Skin epidermis (tissue), 12 donors: Measurements from ENCODE around the gene TIMM21.
A peak's percentile ranks its signal among the peaks of the same experiment; 100 is the strongest.

Experiments
- H3K27ac ChIP-seq, 21 experiments: fragments of 200-600 bp; sonication (generic) in 11 of 21; one replicate each; pipeline ENCODE4 v1.5.0; 2020; ENCODE audit warnings: mild to moderate bottlenecking in 3 of 21, inconsistent platforms in 2 of 21, moderate library complexity in 2 of 21
- H3K4me3 ChIP-seq, 7 experiments: fragments of 200-600 bp; sonication (generic) in 2 of 7; one replicate each; pipeline ENCODE4 v1.5.0; 2020; ENCODE audit warnings: inconsistent platforms in 2 of 7, mild to moderate bottlenecking in 2 of 7, moderate library complexity in 1 of 7

TIMM21 gene, protein sequence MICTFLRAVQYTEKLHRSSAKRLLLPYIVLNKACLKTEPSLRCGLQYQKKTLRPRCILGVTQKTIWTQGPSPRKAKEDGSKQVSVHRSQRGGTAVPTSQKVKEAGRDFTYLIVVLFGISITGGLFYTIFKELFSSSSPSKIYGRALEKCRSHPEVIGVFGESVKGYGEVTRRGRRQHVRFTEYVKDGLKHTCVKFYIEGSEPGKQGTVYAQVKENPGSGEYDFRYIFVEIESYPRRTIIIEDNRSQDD

DNA sequence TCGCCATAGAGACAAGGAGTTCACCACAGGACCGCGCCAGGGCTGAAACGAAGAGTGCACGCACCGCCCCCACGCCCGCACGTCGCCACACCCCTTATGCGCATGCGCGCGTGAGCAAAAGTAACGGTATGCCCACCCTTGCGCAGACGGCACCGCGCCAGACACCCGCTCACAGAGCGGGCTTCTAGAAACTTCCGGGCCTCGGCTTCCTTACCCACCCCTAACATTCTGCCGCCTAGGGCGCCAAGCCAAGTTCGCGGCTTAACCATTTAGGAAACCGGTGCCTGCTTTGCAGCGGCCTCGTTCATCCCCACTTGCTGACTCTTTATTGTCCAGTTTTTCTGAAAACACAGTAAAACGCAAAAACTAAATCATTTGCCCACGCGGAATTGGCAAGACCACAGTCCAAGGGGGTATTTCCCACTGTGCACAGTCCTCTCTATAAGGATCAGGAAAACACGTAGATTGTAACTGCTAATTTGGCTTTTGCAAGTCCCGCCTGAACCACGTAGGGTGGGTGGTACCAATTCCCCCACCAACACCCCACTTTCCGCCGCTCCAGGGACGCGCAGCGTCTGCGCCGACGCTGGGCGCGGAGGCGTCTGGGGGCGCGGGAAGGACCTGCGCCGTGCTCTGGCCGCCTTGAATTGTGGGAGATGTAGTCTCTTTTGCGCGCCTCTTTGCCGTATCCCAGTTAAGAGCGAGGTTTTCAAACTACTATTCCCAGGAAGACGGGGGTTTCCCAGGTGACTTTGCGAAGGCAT, at the start of gene TIMM21, which contains the start of gene FBXO15:
TIMM21 (plus strand) TSS at position 745 of the 764 bp plus-strand sequence. CDS start 286 bp downstream, outside the sequence.
FBXO15 (minus strand) TSS at position 56 of the 764 bp plus-strand sequence; CDS start at position 7, 49 bp downstream.
- Histone ChIP-seq H3K4me3 (peak within 1 kb of the TSS; percentile 58 to 79 (median 69)), H3K27ac (peak within 1 kb of the TSS; percentile 40 to 95 (median 86))

DNA sequence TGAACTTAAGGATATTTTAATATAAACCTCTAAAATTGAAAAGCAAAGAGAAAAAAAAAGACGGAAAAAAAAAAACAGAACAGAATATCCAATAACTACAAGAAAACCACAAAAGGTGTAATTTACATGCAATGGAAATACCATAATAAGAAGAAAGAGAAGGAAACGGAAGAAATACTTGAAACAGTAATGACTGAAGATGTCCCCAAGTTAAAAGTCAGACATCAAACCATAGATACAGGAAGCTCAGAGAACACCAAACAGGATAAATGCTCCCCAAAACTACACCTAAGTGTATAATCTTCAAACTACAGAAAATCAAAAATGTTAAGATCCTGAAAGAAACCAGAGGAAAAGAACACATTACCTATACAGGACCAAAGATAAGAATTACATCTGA, 39.9 kb upstream of the TIMM21 start:
- Histone ChIP-seq H3K4me3 (no peak overlapping the region), H3K27ac (no peak overlapping the region)

DNA sequence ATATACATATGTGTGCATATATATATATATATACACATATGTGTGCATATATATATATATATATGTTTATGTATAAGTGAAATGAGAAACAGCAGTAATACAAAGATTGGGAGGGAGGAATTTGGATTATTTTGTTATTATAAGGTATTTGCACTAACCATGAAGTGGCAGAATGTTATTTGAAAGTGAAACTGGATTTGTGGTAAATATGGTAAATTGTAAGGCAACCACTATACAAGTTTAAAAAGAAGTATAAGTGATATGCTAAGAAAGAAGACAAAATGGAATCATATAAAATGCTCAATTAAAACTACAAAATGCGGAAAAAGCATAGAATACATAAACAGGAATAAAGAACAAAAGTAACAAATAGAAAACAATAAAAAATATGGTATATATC, 38.2 kb upstream of the TIMM21 start:
- Histone ChIP-seq H3K4me3 (no peak overlapping the region), H3K27ac (no peak overlapping the region)

DNA sequence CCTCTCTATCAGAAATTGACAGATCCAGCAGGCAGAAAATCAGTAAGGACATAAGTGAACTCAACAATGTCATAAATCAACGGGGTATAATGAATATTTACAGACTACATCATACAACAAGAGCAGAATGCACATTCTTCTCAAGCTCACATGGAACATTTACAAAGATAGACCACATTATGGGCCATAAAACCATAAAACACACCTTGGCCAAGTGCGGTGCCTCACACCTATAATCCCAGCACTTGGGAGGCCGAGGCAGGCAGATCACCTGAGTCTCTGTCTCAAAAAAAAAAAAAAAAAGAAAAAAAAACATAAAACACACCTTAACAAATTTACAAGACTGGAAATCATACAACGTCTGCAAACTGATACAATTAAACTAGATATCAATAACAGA, 37.3 kb upstream of the TIMM21 start:
- Histone ChIP-seq H3K27ac (no peak overlapping the region), H3K4me3 (no peak overlapping the region)

DNA sequence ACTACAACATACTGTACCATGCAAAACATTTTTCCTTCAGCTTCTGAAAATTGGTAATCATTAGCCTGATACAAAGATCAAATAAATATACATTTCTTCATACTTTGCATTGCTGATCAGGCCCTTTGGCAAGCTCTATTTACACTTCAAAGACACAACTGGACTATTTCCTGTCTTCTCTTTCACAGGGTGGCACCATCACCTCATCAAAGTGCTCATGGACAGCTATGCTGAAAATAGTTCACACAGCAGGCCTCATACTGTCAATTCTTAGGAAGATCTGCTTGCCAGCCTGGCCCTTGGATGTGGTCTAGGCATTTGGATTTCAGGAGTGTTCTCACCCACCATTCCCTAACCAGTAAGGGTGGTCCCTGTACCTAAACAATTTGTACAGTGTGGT, 34.6 kb upstream of the TIMM21 start:
- Histone ChIP-seq H3K27ac (no peak overlapping the region), H3K4me3 (no peak overlapping the region)

DNA sequence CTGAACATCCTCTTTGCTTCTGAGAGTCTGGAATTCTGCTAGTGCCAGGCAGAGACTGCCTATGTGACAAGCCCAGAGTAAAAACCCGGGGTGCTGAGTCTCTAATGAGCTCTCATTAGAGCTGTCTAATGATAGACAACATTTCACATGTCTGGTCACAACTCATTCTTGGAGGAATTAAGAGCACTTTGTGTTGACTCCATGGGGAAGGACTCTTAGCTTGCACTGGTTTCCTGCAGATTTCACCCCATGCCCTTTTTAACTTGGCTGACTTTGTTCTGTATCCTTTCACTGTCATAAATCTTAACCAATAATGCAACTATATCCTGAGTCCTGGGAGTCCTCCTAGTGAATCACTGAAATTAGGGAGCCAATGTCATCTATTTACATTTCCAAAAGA, 34.2 kb upstream of the TIMM21 start:
- H3K27ac ChIP-seq = no peak overlapping the region
- no peak overlapping the region for H3K4me3 ChIP-seq

DNA sequence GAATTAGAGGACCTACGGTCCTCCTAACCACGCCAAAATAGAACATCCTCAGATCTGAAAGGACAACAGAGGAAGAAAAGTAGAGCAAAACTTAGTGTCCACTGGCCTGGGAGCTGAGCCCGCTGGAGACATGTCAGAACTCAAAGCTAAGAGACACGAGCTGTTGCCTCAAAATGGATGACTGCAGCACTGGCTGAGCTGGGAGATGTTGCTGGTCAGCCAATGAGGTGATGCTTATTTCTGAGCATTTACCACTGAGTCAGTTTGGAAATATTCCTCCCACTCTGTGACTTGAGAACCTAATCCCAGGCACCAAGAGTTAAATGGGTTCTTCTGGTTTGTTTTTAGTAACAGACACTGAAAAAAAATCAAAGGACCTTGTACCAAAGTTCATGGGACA, 33.3 kb upstream of the TIMM21 start:
- H3K27ac ChIP-seq = no peak overlapping the region
- H3K4me3 ChIP-seq = no peak overlapping the region

DNA sequence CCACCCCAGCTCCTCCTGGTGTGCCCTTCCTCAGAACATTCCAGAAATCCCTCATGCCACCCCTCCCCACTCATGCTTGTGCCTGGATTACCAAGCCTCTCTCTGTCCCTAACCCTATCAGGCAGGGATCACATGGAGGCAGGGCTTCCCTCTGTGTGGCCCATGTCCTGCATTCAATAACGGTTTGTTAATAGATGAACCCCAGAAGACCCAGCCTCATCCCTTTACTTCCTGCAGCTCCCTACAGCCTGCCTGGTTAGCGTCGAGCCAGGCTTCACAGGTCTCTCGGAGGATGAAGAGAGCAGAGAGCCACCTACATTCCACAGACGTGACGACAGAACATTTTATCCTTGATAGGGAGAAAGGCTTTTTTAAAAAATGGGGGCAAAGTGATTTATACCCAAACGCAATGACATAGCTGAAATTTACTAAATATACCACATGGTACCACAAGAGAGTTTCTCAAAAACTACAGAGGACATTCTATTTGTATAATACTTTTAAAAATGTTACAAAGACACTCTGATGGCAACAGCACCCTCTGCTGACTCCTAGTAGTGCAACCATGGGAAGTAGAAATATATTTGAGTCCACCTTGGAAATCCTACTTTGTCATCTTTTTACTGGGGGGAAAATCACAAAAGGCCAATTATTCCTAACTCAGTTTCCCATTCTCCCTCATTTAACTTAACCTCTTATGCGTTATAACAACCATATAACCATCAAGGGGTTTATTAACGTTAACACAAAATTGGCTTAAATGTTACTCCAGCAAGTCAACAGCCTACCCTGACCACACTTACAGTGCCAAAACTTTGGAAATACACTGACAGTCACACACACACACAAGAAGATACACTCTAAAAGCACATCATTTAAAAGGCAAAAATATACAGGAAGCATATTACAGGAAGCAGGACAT, 31.4 kb upstream of the TIMM21 start:
- no peak overlapping the region for H3K4me3 ChIP-seq
- no peak overlapping the region for H3K27ac ChIP-seq

DNA sequence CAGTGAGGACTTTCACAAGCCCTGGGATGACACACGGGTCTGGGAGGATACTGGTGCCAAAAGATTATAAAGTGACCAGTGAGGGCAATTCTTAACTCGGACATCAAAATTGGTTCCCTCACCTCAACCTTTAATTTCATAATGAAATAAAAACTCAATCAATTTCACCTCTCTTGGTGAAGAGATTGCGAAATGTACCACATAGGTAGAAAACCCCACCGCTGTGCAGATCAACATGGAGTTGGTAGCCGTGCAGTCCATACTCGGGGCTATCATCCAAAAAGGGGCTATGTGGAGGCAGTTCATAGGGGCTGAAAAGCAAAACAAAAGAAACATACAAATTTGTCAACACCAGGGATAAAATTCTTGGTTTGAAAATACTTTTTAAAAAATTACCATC, 25.1 kb upstream of the TIMM21 start:
- Histone ChIP-seq H3K27ac (no peak overlapping the region), H3K4me3 (no peak overlapping the region)

DNA sequence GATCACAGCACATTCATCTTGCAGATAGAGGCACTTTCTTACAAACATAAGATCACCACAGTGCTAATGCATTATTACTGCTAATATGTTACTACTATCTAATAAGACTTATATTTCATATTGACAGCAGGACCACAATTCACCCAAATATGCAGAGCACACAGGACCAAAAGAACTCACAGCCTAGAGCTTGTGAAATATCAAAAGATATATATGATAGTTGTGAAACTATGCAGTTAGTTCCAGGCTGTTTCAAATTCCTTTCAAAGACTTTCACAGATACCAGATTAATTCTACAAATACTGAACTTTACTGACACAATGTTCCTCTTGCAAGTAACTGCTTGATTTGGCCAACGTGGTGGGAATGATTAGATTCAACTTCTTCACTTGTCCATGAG, 23.7 kb upstream of the TIMM21 start:
- Histone ChIP-seq H3K27ac (no peak overlapping the region), H3K4me3 (no peak overlapping the region)

DNA sequence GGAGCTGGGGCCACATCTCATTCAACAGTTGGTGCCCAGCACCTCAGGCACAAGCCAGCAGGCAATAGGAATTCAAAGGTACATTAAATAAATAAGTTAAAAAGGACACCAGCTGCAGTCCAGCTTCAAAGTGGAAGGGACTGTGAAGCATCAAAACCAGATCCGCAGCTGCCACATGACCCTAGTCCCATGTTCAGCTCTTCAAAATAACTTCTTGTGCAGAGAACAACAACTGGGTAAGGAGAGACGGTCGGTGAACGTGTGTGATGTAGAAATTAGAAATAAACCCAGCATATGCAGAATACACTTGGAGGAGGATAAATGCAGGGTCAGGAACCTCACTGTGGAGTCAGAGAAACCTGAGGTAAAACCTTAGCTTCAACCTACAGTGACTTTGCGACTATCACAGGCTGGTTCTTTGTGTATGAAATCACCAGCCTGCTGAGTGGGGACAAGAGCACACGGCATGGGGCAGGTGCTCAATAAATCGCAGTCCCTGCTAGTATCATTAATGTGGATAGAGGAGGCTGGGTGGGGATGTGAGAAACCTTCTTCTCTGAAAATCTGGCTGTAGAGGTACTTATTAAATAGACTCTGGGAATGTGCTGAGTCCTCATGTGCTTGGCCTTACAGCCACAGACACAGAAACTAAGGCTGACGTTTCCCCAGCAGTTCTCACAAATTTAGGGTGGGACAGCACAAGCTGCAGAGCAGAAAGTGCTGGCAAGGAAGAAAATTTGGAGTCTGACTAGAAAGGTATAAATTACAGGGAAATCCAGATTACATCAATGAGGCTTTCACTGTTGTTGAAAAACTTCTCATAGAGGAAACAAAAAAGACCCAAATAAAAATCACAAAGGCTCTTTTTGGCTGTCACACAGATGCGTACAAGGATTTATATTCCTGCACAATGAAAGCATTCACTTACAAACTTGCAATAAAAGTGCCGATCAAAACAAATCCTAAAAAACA, 21.4 kb upstream of the TIMM21 start:
- H3K27ac ChIP-seq = no peak overlapping the region
- H3K4me3 ChIP-seq = no peak overlapping the region

DNA sequence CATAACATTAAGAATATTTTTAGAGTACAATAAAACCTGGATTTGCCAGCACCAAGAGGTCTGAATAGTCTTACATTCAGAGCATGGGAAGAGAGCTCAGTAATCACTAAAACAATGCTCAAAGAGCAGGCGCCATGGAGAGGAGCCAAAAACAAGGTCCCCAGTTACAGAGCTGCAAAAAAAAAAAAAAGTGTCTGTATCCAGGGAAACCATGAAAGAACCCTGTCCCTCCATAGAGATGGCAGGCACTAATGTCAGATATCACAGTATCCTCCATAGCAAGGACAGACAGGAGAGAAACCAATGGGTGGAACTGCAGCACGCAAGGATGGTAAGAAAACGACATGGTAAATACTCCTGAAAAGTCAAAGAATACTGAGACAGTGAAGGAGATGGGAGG, 20.2 kb upstream of the TIMM21 start:
- Histone ChIP-seq H3K27ac (no peak overlapping the region), H3K4me3 (no peak overlapping the region)

DNA sequence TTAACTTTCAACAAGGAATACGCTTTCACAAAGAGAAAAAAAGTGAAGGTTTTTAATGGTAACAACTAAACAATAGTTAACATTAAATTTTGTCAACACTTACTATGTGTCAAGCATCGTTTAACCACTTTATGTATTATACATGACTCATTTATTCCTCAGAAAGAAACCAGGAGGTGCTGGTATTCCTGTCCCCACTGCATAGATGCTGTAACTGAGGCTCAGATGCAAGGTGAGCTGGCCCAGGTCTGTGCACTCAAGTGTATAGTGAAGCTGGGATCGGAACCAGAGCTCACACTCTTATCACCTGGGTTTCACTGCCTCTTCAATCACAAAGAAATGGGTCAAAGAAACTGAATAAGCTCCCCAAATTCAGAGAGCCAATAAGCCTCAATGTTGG, 17.2 kb upstream of the TIMM21 start:
- H3K4me3 ChIP-seq = no peak overlapping the region
- H3K27ac ChIP-seq = no peak overlapping the region

DNA sequence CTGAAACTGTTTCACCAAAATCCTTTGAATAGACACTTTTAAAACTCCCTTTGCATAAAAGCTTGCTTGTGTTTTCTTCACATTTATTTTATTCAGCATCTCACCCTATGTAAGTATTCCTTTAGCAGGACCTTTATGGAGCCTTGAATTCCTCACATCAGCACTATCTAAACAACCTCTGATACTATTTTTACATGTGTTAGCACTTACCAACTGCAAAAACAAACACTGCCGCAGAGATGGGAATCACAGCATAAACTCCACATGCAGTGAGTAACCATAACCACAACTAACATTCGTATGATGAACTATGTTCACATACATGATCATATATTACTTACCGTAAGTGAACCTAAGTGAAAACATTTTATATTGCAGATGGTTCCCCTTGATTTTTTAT, 16.1 kb upstream of the TIMM21 start:
- Histone ChIP-seq H3K4me3 (no peak overlapping the region), H3K27ac (no peak overlapping the region)

DNA sequence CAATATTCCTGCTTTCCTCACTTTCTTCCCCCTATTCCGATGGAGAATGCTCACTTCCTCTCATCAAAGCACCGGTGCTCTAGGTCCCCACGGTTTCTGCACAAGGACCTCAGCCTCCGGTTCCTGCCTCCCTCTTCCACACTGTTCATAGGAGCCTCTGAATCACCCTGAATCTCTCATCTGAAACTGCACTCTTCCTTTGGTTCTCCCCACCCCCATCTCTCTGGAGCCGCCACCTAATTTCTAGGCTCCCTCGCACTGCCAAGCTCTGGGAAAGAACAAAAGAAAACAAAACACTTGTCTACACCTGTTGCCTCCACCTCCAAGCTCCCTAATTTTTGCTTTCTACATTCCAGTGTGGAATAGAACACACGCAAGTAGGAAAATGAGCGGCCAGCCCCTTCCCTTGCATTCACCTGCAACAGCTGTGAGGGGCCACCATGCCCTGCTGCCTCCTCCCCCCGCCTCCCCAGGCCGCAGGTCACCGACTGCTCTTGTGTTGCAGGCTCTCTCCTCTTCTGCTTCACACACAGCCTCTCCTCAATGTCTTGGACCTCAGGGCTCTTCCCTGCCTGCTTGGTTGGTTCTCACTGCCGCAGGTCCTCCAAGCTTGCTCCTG, 10.3 kb upstream of the TIMM21 start:
- H3K4me3 ChIP-seq = no peak overlapping the region

DNA sequence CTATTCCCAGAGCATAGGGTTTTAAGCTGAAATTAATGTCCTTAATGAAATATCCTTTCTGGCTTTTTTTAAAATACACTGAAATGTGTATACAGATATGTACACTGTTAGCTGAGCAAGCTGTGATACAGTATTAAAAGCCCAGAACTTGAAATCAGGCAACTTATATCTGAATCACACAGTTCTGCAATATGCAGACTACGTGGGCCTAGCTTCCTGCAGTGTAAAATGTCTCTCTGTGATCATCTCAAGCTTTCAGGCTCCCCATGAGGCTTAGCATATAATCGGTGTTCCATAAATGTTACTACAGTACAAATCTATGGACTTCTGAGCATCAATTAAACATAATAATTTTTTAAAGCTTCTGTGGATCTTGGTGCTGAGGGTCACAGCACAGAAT, 8.9 kb upstream of the TIMM21 start:
- no peak overlapping the region for H3K4me3 ChIP-seq
- H3K27ac ChIP-seq = no peak overlapping the region

More for the DNA sequence above, 10.3 kb upstream of the TIMM21 start:
- H3K27ac ChIP-seq = no peak overlapping the region

DNA sequence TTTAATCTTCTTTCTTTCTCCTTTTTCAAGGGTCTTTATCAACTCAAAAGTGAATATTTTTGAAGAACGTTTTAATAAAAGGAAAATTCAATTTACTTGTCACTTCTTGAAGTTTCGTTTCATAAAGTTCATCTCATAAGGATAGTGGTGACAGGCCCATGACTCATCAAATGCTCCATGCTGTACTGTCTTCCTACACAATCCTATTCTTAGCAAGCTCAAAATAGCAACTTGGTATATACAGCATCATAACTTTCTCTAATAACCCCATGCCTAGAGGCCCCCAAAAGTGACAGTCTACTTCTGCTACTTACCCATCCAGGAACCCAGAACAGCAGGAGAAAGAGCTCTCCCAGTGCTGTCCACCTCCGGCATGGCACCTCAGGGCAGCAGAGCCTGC, 8.4 kb upstream of the TIMM21 start:
- Histone ChIP-seq H3K4me3 (no peak overlapping the region), H3K27ac (no peak overlapping the region)

DNA sequence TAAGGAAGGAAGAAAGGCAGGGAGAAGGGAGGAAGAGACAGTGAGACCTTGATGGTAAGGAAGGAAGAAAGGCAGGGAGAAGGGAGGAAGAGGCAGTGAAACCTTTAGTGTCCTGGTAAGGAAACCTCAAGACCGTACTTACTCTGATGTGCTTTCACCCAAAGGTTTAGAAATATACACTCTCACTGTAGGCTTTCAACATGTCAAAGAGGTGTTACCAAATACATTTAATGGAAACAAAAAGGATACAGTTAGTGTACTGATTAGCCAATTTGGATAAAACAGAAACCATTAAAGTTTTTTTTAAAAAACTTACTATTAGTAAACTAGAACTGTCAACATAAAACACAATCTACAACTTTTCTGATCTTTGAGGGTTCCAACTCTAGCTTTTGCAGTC, 7.7 kb upstream of the TIMM21 start:
- Histone ChIP-seq H3K4me3 (no peak overlapping the region), H3K27ac (no peak overlapping the region)

DNA sequence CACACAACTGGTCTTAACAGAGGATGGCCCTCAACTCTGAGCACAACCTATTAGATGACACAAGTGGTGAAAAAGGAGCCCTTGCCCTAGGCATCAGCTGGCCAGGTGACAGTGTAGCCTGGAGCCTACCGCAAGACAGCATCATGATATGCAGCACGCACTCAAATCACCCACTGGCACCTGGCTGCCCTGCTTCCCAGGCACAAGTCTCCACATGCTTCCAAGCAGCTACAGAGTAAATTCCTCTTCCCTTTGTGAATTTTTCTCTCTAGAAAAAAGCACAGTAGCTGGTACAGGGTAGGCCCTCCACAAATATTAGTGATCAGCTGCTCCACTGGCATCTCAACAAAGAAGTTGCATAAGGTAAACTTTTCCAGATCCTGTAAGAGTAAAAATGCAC, 6.7 kb upstream of the TIMM21 start:
- no peak overlapping the region for H3K4me3 ChIP-seq
- H3K27ac ChIP-seq = no peak overlapping the region
